ENCODE data around the gene EYA3.

Gene EYA3

DNA sequence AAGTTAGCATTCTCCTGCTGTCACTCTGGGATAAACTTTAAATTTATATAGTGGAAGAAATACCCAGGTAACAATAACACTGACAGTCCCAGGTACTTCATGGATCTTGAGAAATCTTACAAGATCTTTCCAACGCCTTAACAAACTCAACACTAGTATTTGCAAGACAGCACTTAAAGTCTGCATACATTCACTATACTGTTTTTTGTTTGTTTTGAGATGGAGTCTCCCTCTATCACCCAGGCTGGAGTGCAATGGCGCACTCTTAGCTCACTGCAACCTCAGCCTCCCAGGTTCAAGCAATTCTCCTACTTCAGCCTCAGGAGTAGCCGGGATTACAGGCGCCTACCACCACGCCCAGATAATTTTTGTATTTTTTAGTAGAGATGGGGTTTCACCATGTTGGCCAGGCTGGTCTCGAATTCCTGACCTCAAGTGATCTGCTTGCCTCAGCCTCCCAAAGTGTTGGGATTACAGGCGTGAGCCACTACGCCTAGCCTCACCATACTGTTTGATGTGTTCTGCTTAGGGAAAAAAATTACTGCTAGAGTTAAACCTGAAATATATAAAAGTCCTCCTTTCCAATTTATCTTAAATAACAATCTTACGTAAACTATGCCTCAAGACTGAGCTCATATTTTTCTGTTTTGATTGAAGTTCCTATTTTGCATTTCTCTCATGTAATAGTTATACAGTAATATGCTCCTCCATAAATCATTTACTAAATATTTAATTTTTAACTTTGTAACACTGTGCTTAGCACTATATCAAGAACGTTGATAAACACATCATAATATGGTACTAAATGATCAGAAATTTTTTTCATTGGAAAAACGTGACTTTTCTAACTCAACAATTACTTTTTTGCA, 17.5 kb downstream of the EYA3 start:
- no peak for FAIRE-seq

DNA sequence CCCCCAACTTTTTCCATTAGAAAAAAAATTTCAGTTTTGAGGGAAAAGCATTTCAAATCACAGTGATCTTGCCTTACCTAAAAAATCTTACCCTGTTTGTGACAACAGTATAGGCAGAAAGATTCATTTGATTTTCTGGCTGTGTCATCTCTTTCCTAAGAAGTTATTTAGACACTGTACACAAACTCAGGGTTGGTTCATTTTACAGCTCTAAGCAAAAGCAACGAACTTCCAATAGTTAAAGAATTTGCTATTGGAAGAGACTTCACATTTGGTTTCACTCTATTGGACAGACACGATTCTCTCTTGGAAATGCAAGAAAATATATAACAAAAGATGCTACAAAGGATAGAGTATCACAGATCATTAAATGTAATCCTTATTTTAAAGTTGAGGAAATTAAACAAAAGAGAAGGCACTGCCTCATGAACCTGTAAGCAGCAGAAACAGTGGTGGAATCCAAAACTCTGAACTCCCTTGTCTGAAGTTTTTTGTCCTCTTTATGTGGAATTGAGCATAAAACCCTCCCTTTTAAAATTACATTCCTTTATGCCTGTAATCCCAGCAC, 20.8 kb downstream of the EYA3 start:
- FAIRE-seq = no peak

DNA sequence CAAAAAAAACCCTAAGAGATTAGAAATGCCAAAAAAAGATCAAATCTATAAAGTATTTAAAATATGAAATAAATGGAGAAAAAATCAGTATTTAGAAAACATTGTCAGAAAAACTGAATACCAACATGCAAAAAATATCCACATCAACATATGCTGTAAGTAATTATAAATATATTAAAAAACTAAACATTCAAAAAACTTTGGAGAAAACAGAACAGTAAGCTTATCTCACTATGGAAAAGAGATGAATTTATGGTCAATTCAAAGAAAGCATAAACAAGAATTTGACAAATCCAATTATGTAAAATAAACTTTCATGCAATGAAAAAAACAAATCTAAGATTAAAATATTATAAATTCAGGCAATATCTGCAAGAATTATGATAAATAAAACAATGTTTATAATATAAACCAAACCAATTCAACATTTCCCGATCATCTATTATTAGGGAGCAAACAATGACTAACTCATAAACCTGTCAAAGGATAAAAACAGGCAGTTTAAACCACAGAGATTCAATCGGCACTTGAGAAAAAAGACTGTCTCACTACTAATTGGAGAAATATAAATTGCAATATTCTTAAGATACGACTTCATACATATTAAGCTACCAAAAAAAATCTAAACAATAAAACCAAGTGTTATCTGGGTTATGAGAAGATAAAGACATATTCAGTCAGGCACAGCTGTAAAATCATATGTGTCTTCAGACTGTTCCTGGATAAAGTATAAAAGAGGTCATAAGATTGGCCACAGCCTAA, 21.8 kb downstream of the EYA3 start:
- FAIRE-seq = peak; percentile 93

DNA sequence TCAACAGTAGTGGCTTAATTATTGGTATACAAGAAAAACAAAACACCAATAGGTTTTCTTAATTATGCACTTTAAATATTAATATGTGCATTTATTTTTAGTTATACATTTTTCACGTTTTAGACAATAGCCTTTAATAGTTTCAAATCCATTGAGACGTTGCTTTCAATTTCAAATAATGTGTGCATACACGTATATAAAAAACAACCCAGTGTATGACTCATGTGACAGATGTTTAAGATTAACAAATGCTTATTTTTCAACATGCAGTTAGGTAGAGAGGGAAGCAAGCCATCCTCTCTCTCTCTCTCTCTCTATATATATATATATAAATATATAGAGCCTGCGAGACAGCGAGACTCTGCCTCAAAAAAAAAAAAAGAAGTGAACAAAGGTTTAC, 24.3 kb downstream of the EYA3 start:
- FAIRE-seq = no peak

DNA sequence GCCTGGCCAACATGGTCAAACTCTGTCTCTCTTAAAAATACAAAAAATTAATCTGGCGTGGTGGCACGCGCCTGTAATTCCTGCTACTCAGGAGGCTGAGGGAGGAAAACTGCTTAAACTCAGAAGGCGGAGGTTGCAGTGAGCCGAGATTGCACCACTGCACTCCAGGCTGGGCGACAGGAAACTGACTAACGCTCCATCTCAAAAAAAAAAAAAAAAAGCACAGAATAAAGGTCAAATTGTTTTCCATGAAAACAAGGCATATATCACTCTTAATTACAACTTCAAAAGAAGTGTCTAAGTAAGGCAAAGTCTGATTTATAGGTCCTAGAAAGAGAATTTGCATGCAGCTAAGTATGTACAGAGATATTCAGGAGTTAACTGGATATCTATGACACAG, 25.6 kb downstream of the EYA3 start:
- no peak for FAIRE-seq

DNA sequence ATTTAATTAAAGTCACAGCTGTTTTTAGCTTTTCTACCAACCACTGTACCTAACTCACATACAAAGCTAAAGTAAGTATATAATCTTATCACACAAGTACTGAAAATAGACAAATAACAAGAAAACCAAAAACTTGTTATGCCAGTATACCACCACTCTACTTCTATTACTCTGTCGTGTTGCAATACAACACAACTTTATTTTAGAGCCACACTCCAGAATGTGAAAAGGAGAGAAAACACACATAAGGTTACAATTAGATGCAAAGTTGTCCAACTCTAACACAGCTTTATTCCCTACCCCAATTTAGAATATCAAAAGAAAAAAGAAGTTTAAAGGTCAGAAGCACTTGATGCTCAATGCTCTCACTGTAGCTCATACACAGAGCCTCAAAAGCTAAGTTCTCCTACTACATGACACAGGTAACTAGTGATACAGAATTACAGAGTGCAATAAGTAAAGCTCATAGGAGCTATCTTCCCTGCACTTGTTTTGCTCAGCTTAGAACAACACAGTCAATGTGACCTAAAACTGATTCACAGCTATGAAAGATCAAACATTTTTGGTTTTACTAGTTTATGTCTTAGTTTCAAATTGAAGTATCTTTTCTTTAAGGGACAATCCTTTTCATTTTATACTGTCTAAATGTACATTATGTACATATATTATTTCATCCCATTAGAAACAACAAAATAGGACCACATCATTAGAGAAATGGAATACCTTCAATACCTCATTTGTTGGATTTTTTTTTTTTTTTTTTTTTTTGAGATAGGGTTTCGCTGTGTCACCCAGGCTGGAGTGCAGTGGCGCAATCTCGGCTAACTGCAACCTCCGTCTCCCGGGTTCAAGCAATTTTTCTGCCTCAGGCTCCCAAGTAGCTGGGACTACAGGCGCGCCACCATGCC, 29.2 kb downstream of the EYA3 start:
- peak; percentile 82 for FAIRE-seq

DNA sequence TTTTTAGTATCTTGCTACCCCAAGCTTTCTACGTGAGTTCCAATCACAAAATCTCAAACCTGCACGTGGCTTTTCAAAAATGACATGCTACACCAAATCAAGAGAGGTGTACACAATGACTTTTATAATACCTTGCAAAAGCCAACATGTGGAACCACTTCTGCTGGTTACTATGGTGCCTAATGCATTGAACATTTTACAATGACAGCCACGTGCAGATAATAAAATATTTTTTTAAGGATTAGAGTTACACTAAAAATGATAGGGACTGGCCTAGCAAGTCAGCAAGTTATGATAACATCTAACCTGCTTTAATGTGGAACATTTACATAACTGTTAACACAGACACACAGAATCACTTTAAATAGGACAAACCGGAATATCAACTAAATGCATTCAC, 30.2 kb downstream of the EYA3 start:
- peak; percentile 99 for FAIRE-seq

DNA sequence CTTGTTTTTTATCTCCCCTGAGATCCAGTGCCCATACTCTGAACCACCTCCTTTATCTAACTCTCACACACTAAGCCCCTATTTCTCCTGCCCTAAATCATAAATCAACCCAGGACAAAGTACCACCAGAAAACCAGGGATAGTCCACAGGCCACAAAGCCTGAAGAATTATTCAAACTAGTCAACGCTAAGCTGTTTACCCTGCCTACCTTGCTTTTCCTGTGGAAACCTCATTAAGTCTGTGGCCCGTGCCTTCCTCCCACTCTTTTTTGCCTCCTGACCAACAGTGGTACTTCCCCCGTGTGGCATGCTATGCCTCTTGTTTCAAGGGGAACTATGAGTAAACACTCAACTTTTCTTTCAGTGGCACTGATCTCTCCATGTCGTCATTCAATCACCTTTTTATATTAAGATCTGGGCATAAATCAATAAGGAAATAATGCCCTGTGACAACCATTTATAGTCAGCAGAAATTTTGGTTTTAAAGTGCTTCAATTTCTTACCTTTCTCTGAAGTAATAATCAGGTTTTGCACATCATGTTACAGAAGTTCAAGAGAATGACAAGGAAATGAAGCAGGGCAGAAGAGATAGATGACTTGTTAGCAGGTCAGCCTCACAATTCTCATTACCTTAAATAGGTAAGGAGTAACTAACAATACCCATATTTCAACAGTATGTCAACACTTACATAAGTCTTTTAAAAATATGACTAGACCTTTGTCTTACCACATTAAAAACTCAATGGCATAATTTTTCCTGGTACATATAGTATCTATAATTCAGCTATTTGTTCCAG, 32.1 kb downstream of the EYA3 start:
- no peak for FAIRE-seq

DNA sequence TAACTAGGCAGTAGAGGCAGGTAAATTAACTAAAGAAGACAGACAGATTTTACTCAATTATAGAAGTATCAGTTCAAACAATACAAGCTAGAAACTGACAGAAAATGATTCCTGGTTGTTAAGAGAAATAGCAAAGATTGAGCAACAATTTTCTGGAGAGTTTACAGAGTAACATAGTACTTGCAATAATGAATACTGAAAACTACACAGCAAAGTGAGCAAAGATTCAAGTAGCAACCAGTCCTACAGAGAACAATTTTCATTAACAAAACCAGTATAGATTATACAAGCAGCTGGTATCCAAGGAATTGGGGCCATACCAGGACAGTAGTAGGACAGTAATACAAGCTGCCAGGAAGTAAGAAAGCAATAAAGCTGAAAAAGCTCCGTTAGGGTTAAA, 37.6 kb downstream of the EYA3 start:
- no peak for FAIRE-seq

DNA sequence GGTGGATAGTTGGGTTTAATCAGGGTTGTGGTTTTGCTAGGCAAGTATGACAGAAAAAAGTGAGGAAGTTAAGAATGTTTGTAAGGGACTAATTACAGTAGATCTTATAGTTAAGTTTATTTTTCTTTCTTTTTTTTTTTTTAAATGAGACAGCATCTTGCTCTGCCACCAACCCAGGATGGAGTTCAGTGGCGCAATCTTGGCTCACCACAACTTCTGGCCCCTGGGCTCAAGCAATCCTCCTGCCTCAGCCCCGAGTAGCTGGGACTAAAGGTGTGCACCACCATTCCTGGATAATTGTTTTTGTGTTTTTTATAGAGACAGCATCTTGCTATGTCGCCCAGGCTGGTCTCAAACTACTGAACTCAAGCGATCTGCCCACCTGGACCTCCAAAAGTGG, 41.7 kb downstream of the EYA3 start:
- peak; percentile 30 for FAIRE-seq

DNA sequence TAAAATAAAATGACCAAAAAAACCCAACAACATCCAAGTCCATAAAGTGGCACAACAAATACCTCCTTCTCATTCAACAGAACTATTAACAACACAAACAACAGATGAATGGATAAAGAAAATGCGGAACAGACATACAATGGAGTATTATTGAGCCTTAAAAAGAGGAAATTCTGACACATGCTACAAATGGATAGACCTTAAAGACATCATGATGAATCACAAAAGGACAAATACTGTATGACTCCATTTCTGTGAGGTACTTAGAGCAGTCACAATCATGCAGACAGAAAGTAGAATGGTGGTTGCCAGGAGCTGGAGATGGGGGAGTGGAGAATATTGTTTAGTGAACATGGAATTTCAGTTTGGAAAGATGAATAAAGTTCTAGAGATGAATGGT, 42.6 kb downstream of the EYA3 start:
- no peak for FAIRE-seq

DNA sequence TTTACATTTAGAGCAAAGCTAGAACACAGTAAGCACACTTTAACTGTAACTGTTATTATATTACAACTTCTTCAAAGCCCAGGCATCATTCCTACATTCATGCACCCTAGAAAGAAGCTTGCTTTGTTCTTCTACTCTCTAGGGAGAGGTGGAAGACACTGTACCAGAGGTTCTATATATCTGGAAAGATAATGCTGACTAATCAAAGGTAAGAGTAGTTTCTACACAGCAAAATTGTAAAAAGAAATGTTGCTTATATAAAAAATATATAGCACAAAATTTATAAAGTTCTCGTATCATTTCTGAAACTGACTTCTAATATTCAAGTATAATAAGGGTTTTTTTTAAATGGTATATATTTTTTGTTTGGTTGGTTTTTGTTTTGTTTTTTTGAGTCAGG, 44.0 kb downstream of the EYA3 start:
- no peak for FAIRE-seq

DNA sequence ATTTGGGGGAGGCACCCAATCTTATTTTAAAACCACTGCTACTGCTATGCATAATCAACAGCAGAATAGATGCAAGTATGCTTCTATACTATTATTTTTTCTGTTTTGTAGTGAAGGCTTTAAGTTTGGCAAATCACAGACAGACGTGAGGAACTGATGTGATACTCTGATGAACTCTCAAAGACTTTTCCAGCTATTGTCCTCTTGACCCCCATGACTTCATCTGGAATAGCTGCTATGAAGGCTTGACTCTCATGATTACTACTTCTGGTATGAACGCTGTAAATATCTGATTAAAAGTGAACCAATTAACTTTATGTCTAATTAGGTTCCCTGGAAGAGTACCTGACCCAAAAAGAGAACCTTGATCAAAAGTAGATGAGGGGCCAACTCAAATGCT, 49.1 kb downstream of the EYA3 start:
- no peak for FAIRE-seq

DNA sequence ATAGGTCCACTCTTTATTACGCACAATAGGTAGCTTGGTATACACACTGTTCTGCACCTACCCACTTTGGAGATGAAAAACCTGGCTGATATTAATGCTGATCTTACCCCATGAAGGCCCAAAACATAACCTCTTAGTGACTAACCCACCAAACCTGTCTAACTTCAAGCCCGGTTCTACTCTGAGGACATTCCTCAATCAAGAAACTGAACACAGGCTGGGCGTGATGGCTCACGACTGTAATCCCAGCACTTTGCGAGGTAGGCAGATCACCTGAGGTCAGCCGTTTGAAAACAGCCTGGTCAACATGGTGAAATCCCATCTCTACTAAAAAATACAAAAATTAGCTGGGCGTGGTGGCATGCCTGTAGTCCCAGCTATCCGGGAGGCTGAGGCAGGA, 50.5 kb downstream of the EYA3 start:
- FAIRE-seq = no peak

DNA sequence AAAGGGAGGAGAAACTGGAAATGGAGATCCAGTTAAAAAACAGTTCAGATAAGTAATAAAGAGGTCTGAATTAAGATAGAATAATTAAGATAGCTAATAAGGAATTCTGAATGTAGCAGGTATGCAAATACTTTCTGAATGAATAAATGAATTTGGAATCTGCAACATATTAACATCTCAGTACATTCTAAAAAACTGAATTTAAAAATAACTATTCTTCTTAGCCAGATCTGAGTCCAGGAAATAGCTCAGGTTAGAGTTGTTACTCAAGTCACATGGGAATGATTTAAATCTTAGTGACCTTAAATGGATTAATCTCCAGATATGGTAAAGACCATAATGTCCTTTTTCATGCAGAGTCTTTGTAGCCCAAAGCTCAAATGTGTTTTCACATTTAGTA, 51.2 kb downstream of the EYA3 start:
- FAIRE-seq = no peak

DNA sequence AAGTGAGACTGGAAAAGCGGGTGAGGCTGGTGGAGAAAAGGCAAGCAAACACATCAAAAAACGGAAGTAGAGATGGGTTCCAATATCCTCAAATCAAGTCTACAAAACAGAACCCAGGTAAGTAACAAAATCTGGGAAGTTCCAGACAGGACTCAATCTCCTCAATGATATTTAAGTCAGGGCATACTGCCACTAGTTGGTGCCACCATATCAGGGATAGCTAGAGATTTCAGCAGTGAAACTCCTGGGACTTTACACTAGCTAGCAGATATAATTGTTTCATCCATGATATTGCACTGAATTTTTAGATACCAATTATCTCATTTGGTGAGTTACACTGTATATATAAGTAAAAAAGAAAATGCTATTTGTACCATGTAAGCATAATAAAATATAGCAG, 52.0 kb downstream of the EYA3 start:
- FAIRE-seq = no peak

DNA sequence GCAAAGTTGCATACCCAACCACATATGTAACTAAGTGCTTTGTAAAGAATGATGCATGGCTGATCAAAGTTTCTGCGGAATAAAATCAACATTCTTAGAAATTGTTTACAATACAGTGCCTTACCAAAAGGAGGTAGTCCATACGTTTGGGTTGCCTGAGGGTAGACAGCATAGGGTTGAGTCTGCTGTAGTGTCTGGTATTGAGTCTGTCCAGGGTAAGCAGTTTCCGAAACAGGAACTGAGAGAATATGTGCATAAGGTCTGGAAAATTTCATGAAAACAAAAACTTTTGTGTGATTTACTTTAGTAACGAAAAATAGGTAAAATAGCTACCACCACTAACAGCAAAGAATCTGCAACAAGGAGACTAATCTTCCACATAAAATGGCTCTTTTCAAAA, 53.0 kb downstream of the EYA3 start:
- FAIRE-seq = no peak

DNA sequence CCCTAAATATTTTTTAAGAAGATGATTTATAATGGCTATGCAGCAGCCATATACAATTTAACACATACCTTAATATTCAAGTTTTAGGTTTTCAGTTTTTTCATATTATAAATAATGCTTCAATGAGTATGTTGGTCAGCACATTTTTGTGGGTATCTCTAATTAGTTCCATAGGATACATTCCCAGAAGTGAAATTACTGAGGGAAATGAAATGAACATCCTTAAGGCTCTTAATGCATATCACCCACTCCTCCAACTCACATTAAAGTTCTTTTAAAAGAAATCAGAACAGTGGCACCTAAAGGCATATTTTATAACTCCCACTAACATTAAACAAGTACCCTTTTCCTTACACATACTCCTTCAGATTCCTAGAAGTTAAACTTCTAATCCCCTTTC, 56.1 kb downstream of the EYA3 start:
- no peak for FAIRE-seq

DNA sequence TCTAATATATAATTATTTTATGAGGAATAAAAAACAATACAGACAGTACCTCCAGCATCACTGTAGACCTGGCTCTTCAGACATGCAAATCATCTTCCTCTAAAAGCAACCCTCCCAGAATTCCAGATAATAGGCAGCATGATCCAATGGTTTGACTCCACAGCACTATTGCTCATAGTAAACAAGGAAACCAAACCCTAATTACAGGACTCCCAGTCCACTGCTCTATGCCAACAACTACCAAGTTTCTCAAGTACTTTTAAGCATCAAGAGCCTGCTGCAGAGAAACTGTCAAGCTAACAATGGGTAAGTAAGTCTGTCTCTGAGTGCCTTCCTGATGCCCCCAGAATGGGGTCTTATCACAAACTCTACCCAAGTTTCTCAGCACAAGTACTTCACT, 57.2 kb downstream of the EYA3 start:
- no peak for FAIRE-seq

DNA sequence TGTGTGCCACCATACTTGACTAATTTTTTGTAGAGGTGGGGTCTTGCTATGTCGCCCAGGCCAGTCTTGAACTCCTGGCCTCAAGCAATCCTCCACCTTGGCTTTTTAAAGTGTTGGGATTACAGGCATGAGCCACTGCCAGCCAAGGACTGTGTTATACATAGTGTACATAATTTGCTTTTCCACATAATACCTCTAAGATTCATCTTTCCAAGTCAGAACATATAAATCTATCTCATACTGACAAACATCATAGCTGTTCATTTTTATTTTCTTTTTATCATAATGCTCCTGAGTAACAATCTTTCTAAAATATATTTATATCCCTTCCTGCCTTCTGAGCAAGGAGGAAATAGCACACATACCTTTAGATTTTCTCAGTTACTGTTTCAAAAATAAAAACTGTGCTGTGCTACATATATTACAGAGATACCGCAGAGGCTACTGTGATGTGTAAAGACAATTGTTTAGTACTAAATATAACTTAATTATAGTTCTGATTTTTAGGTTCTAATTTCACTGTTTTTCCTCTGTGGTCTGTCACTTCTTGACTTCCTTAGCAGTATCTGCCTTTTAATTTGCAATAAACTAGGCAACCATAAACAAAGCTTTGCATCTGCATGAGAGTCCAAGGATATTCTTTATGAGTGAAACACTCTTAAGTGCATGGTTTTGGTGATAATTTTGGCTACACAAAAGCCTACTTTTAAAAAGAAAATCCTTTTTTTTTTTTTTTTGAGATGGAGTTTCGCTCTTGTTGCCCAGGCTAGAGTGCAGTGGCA, 59.3 kb downstream of the EYA3 start:
- FAIRE-seq = no peak

DNA sequence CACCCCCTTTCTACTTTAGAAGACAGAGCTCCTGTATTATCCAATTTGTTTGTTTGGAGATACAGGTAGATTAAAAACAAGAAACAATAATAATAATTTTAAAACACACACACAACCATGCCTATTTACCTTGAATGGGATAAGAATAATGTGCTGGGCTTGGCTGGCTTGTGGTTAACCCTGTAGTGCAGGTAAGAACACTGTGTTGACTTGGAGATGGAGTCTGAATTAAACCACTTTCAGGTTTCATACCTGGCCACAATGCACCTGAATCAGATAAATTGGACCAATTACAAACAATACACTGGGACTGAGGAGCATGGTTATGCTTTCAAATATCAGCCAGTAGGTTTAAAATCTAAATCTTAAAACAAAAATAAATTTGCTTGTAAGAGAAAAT, 60.8 kb downstream of the EYA3 start:
- no peak for FAIRE-seq

Data from islet of Langerhans (tissue), 1 donor.